Astrocyte of the spinal cord (primary cell): ENCODE measurements around the gene ADAMTSL1.
A peak's percentile ranks its signal among the peaks of the same experiment; 100 is the strongest.

ENCODE experiments used
- DNase-seq: peaks from one replicate; pipeline ENCODE4 v3.0.0; 2011; ENCODE audit warnings: low read depth, low spot score
- H3K4me3 ChIP-seq: 2 replicates; pipeline ENCODE4 v1.5.1; 2011; ENCODE audit warnings: low read depth, mild to moderate bottlenecking, low read length, moderate library complexity
- in situ Hi-C: cut with HindIII; loops from 2 replicates; pipeline ENCODE4 v1.10.0; 2017; ENCODE audit warnings: low sequenced_read_pairs
- TF ChIP-seq, protein P1 (sequence below): IDR thresholded peaks from 2 replicates; pipeline ENCODE4 v1.5.1; 2012; ENCODE audit warnings: low read depth, mild to moderate bottlenecking, low read length, inconsistent platforms

Gene ADAMTSL1

DNA sequence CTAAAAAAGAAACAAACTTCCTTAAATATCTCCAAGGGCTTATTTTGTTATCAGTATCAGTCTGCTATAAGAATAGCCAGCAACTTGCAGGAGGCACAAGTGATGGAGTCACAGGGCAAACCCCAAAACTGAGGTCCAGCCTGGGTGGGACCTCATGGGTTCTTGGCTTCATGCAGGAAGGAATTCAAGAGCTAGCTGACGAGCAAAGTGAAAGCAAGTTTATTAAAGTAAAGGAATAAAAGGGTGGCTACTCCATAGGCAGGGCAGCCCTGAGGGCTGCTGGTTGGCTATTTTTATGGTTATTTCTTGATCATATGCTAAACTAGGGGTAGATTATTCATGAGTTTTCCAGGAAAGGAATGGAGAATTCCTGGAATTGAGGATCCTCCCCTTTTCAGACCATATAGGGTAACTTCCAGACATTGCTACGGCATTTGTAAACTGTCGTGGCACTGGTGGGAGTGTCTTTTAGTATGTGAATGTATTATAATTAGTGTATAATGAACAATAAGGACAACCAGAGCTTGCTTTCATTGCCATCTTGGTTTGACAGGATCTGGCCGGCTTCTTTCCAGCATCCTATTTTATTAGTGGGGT lies 231.9 kb downstream of the ADAMTSL1 start:
- DNase-seq: no peak
- in situ Hi-C loops: no loop called here
- TF ChIP-seq, protein P1, sequence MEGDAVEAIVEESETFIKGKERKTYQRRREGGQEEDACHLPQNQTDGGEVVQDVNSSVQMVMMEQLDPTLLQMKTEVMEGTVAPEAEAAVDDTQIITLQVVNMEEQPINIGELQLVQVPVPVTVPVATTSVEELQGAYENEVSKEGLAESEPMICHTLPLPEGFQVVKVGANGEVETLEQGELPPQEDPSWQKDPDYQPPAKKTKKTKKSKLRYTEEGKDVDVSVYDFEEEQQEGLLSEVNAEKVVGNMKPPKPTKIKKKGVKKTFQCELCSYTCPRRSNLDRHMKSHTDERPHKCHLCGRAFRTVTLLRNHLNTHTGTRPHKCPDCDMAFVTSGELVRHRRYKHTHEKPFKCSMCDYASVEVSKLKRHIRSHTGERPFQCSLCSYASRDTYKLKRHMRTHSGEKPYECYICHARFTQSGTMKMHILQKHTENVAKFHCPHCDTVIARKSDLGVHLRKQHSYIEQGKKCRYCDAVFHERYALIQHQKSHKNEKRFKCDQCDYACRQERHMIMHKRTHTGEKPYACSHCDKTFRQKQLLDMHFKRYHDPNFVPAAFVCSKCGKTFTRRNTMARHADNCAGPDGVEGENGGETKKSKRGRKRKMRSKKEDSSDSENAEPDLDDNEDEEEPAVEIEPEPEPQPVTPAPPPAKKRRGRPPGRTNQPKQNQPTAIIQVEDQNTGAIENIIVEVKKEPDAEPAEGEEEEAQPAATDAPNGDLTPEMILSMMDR: no peak
- H3K4me3 ChIP-seq: no peak overlapping the region

DNA sequence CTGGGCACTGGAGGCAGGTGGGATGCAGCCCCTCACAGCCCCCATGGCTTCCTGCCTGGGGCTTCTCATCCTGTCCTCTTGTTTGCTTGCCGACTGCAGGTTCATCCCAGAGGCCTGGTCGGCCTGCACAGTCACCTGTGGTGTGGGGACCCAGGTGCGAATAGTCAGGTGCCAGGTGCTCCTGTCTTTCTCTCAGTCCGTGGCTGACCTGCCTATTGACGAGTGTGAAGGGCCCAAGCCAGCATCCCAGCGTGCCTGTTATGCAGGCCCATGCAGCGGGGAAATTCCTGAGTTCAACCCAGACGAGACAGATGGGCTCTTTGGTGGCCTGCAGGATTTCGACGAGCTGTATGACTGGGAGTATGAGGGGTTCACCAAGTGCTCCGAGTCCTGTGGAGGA lies 232.7 kb downstream of the ADAMTSL1 start:
- DNase-seq: no peak
- TF ChIP-seq, protein P1: no peak
- H3K4me3 ChIP-seq: no peak overlapping the region
- in situ Hi-C loops: no loop called here

DNA sequence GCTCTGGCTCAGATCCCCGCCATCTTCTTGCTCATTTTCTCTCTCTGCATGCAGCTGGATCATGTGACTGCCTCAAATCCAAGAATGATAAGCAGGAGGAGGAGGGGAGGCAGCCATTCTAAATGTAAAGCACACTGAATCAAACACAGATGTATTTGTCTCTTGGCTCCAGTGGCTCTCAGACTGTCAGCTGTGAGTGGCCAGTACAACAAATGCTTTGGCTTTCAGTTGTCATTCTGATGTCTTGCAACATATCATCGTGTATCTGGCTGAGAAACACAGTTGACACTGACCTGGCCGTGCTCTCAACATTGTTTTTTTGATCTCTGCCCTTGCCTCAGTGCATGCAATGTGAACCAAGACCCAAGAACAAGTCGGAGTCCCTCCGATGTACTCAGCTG lies 233.1 kb downstream of the ADAMTSL1 start:
- TF ChIP-seq, protein P1: no peak
- no peak for DNase-seq
- no peak overlapping the region for H3K4me3 ChIP-seq
- in situ Hi-C loops: no loop called here

DNA sequence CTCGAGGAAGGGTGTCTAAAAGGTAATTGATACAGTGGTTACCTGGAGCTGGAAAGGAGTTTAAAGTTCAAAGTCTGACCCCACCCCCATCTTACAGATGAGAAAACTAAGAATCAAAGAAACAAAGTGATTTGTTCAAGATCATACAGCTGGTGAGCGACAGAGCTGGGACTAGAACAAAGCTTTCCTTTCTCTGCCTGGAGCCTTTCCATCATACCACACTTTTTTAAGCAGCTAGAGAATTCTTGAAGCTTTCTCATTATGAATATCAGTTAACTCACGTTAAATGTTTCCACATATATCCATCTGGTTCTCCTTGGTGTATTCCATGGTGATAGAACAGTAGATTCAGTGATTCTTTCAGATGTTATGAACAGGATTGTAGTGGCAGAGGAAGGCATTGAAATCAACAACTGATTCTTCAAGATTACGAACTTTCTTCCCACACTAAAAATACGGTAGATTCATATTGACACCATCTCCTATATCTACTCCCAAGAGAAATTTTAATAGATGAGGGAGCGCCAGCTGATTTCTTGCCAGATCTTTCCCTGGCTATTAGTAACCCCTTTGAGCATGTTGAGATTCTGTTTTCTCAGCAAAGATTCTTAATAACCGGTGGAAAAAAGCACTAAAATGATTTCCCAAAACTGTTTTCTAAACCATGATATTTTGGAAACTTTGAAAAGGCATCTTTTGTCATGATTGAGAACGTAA lies 233.7 kb downstream of the ADAMTSL1 start:
- in situ Hi-C loops: no loop called here
- no peak overlapping the region for H3K4me3 ChIP-seq
- TF ChIP-seq, protein P1: no peak
- no peak for DNase-seq

DNA sequence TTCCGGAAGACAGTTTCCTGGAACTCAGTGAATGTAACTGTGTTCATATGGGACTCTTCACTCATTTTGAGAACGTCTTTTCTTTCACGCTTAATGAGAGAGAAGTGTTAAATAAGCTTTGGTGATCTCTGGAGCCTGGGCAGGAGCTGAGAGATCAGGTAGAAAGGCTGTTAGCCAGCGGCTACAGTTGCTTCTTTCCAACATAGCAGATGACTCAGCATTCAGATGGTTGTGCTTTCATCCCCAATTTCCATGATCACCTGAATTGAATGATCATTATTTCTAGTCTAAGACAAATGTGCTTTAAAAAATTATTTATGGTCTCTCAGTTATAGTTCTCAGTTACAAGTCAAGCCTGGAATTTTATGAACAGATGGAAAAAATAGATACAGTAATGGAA lies 234.5 kb downstream of the ADAMTSL1 start:
- H3K4me3 ChIP-seq: no peak overlapping the region
- DNase-seq: no peak
- in situ Hi-C loops: no loop called here
- TF ChIP-seq, protein P1: no peak

DNA sequence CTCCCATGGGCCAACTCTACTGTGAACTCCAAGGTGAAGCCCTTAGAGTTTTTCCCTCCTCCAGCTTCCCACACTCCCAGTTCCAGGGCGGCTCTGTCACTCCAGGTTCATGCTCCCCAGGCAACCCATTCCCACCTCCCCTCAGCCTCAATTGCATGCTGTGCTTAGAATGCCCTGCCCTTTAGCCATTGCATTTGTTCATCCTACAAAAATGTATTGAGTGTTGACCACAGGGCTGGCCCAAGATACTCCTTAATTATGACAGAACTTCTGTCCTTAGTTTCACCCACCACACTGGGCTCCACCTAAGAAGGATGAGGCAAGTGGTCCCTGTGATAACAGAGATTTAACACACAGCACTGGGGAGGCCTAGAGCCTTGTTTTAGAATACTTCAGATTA lies 236.1 kb downstream of the ADAMTSL1 start:
- H3K4me3 ChIP-seq: no peak overlapping the region
- TF ChIP-seq, protein P1: no peak
- in situ Hi-C loops: no loop called here
- DNase-seq: peak; percentile 53
